ENCODE measurements around the gene RCAN3. TPM values are rescaled to one million over a fixed set of nuclear protein-coding genes. Genes with fewer than 3 reads are reported as not detected.
"Not testable (repeated sequence)": the region's sequence is repeated elsewhere in the genome, so short reads cannot be mapped to it uniquely, and the experiment has no call there.

RCAN3 gene
- total RNA-seq, 1 experiment from 2014 or later: 17.5 TPM

GRCh38 chr1:24487455-24487854, 15.2 kb upstream of the RCAN3 start:
- CTCF ChIA-PET: no interaction called here
- ATAC-seq: no peak
- Histone ChIP-seq H3K36me3 (ENCODE audit: control insufficient read depth, insufficient read depth, low read length) (no peaks in the 10 kb centered on the region), H3K9me3 (ENCODE audit: control insufficient read depth, insufficient read depth, low read depth, low read length) (no peaks in the 10 kb centered on the region), H3K4me3 (ENCODE audit: low read depth in 2 of 2, low read length in 2 of 2) (no peak overlapping the region), H3K27me3 (ENCODE audit: control insufficient read depth, insufficient read depth, low read length) (no peaks in the 10 kb centered on the region), H3K27ac (ENCODE audit: low read length) (no peak overlapping the region), H3K4me1 (ENCODE audit: control insufficient read depth, insufficient read depth, low read length) (no peaks in the 10 kb centered on the region)
- TF ChIP-seq TCF7L2 (IDR thresholded peaks at IDR 0.05; ENCODE audit: low read depth, low read length) (no peak), CTCF (IDR thresholded peaks at IDR 0.05) (no peak), SIN3A (IDR thresholded peaks at IDR 0.05; ENCODE audit: borderline replicate concordance, insufficient read depth, low read depth, low read length) (no peak), POLR2AphosphoS5 (IDR thresholded peaks at IDR 0.05; ENCODE audit: low read depth, low read length) (no peak), REST (IDR thresholded peaks at IDR 0.05; ENCODE audit: insufficient read depth in 1 of 2, low read depth in 2 of 2, low read length in 1 of 2) (no peak)
- in situ Hi-C loops (cut with HindIII; ENCODE audit: low pct_unique_long_range_greater_than_20kb, low sequenced_read_pairs): no loop called here
- DNase-seq (ENCODE audit: low read depth, low spot score): no peak
- POLR2A ChIA-PET: no interaction called here
- BruUV-seq (replicated peaks): no TSS peak
- intact Hi-C loops (cut with micrococcal nuclease; ENCODE audit: unreplicated experiment): no loop called here

DNA sequence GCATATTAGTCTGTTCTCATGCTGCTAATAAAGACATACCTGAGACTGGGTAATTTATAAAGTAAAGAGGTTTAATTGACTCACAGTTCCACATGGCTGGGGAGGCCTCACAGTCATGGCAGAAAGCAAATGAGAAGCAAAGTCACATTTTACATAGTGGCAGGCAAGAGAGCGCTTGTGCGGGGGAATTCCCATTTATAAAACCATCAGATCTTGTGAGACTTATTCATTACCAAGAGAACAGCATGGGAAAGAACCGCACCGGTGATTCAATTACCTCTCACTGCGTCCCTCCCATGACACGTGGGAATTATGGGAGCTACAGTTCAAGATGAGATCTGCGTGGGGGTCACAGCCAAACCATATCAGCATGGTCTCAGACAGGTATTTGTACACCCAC, 14.5 kb upstream of the RCAN3 start:
- H3K4me1 ChIP-seq (ENCODE audit: control insufficient read depth, insufficient read depth, low read length); POLR2A ChIA-PET; intact Hi-C loops (cut with micrococcal nuclease; ENCODE audit: unreplicated experiment); H3K27me3 ChIP-seq (ENCODE audit: control insufficient read depth, insufficient read depth, low read length); CTCF ChIA-PET; in situ Hi-C loops (cut with HindIII; ENCODE audit: low pct_unique_long_range_greater_than_20kb, low sequenced_read_pairs); H3K4me3 ChIP-seq (ENCODE audit: low read depth in 2 of 2, low read length in 2 of 2); H3K36me3 ChIP-seq (ENCODE audit: control insufficient read depth, insufficient read depth, low read length); H3K9me3 ChIP-seq (ENCODE audit: control insufficient read depth, insufficient read depth, low read depth, low read length); ATAC-seq; DNase-seq (ENCODE audit: low read depth, low spot score); H3K27ac ChIP-seq (ENCODE audit: low read length); BruUV-seq (replicated peaks): not testable (repeated sequence)

DNA sequence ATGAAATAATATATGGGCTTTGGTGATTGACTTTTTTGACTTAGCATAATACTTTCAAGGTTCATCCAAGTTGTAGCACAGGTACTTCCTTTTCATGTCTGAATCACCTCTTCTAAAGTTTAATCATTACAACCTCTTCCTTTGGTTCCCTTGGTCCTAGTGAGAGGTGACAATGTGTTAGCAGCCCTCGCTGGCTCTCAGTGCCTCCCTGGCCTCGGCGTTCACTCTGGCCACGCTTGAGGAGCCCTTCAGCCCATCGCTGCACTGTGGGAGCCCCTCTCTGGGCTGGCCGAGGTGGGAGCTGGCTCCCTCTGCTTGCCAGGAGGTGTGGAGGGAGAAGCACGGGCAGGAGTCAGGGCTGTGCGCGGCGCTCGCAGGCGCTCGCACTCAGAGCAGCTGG, 13.0 kb upstream of the RCAN3 start:
- Histone ChIP-seq H3K36me3 (ENCODE audit: control insufficient read depth, insufficient read depth, low read length) (no peaks in the 10 kb centered on the region), H3K4me1 (ENCODE audit: control insufficient read depth, insufficient read depth, low read length) (no peaks in the 10 kb centered on the region), H3K27me3 (ENCODE audit: control insufficient read depth, insufficient read depth, low read length) (no peaks in the 10 kb centered on the region), H3K4me3 (ENCODE audit: low read depth in 2 of 2, low read length in 2 of 2) (no peak overlapping the region), H3K9me3 (ENCODE audit: control insufficient read depth, insufficient read depth, low read depth, low read length) (no peaks in the 10 kb centered on the region), H3K27ac (ENCODE audit: low read length) (no peak overlapping the region)
- in situ Hi-C loops (cut with HindIII; ENCODE audit: low pct_unique_long_range_greater_than_20kb, low sequenced_read_pairs): no loop called here
- intact Hi-C loops (cut with micrococcal nuclease; ENCODE audit: unreplicated experiment): no loop called here
- no peak for TF ChIP-seq POLR2AphosphoS5 (IDR thresholded peaks at IDR 0.05; ENCODE audit: low read depth, low read length)
- no peak for TF ChIP-seq TCF7L2 (IDR thresholded peaks at IDR 0.05; ENCODE audit: low read depth, low read length)
- no peak for TF ChIP-seq CTCF (IDR thresholded peaks at IDR 0.05)
- TF ChIP-seq REST (IDR thresholded peaks at IDR 0.05; ENCODE audit: insufficient read depth in 1 of 2, low read depth in 2 of 2, low read length in 1 of 2): no peak
- no peak for TF ChIP-seq SIN3A (IDR thresholded peaks at IDR 0.05; ENCODE audit: borderline replicate concordance, insufficient read depth, low read depth, low read length)
- DNase-seq (ENCODE audit: low read depth, low spot score) (no peak), ATAC-seq (no peak)
- CTCF ChIA-PET: no interaction called here
- no TSS peak for BruUV-seq (replicated peaks)
- POLR2A ChIA-PET: no interaction called here
